ENCODE data around the gene HERC5.

HERC5 gene

GRCh38 chr4:88524171-88524570 lies 67.3 kb downstream of the HERC5 start:
- DNase-seq = no peak

DNA sequence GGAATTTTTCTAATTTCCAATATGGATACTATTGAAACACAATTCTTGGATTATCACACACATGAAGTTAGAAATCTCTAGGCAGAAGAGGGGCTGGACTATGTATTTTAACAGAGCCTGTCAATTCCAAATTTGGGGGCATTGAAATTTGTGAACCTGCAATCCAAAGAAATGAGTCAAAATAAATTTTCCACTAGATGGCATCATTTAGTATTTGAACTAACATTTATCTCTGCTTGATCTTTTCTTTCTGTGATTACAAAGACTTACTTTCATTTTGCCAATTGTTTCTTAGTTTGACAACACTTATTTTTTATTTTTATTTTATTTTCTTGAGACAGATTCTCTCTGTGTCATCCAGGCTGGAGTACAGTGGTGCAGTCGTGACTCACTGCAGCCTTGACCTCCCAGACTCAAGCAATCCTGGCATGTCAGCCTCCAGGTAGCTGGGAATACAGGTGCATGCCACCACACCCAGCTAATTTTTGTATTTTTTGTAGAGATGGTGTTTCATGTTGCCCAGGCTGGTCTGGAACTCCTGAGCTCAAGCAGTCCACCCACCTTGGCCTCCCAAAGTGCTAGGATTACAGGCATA lies 69.4 kb downstream of the HERC5 start:
- peak; percentile 46 for DNase-seq

DNA sequence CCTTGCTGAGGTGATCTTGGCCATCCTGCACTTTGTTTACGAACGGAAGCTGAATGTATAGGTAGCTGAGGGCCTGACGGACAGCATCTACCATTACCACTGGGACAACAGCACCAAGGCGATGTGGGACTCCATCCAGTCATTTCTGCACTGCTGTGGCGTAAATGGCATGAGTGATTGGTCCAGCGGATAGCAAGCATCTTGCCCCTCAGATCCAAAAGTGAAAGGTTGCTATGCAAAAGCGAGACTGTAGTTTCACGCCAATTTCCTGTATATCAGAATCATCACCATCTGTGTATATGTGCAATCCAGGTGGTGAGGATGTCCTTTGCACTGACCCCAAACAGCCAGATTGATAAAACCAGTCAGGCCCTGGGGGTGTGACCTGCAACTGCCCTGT lies 70.9 kb downstream of the HERC5 start:
- DNase-seq = peak; percentile 11

GRCh38 chr4:88528861-88529260 lies 71.9 kb downstream of the HERC5 start:
- no peak for DNase-seq

- no peak for DNase-seq
Measured at GRCh38 chr4:88531549-88531948, 74.6 kb downstream of the HERC5 start.

DNA sequence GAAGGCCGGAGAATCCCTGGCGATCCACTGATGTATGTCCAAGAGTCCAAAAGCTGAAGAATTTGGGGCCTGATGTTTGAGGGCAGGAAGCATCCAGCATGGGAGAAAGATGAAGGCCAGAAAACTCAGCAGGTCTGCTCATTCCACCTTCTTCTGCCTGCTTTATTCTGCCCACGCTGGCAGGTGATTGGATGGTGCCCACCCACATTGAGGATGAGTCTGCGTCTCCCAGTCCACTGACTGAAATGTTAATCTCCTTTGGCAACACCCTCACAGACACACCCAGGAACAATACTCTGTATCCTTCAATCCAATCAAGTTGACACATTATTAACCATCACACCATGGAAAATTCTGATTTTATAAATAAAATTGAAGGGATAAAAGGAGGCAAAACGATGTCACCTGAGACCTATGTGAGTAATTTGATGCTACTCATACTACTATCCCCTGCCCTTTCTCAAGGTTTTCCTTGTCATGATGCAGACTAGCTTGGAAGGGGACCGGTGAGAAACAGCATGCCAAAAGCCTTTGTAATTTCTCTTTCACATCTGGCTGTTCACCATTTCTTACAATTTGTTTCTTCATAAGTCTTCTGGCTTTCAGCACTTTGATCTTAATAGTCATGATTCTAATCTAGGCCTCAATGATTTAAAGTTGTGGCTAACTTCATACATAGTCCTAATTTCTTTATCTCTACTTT lies 76.3 kb downstream of the HERC5 start:
- no peak for DNase-seq

DNA sequence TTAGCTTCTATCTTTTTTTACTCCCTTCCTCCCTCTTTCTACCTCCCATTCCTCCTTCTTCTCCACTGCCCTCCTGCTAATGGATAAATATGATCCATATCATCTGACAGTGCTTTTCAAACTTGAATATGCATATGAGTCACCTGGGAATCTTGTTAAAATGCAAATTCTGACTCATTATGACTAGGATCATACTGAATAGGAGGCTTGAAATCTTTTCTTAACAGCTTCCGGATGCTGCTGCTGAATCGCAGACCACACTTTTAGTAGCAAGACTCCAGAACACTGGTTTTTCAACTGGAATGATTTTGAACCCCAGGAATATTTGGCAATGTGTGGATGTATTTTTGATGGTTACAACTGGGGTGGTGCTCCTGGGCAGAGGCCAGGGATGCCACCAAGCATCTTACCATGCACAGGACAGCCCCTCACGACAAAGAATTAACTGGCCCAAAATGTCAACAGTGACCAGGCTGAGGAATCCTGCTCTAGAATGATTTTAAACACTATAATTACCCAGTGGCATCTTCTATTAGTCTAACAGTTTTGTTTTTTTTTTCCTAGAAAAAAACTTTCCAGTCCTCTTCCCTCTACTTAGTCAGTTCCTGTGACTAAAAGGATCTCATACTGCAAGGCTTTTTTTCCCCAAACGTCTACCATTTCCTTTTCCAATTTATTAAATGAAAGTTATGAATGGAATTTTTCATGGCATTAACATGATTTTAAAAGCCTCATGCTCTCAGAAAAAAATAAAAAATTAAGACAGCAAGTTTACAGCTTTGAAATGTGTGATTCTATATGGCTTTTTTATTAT lies 77.2 kb downstream of the HERC5 start:
- DNase-seq = no peak

DNA sequence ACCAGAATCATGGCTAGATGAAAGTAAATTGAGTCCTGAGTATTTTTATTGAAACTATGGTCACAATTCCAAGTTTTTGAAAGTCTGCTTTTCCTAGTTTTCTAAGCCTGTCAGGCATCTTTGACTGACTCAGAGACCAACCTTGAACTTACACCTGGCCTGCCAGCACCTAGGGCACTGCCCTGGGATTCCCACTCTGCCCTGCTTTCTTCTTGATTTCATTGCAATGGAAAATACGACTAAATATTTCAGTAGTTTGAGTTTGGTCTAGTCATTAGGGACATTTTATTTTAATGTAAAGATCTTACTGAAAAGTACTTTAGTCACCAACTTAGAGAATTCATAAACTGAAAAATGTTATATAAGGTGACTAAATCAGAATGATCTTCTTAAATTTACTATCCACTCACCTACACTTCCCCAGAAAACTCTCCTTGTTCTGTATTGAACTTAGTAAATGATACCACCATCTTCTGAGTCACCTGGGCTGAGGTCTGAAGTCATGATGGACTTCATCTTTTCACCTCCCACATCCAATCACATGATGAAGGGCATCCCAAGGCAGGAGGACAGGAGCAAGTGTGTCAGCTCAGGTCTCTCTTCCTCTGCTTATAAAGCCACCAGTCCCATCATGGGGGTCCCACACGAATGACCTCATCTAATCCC lies 78.3 kb downstream of the HERC5 start:
- DNase-seq = no peak

DNA sequence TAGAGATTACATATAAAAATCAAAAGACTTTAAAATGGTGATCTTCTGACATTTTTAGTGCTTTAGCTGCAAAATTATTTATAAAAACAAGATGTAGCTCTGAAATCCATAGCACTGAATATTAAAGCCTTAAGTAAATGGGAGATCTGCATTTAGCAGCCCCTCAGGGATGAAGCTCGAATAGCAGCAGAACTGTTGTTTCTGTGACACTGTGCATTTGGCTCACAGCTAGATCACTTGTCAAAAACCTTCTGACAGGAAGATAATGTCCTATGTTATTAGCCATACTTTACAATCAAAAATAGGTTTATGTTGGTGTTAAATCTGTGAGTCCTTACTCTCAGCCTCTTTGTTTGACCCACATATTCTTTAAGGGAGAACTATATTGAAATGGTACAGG lies 80.8 kb downstream of the HERC5 start:
- no peak for DNase-seq

DNA sequence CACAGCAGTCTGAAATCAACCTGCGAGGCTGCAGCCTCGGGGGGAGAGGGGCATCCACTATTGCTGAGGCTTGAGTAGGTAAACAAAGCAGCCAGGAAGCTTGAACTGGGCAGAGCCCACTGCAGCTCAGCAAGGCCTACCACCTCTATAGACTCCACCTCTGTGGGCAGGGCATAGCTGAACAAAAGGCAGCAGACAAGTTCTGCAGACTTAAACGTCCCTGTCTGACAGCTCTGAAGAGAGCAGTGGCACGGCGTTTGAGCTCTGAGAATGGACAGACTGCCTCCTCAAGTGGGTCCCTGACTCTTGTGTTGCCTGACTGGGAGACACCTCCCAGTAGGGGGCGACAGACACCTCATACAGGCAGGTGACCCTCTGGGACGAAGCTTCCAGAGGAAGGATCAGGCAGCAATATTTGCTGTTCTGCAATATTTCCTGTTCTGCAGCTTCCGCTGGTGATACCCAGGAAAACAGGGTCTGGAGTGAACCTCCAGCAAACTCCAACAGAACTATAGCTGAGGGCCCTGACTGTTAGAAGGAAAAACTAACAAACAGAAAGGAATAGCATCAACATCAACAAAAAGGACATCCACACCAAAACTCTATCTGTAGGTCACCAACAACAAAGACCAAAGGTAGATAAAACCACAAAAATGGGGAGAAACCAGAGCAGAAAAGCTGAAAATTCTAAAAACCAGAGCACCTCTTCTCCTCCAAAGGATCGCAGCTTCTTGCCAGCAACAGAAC lies 82.6 kb downstream of the HERC5 start:
- DNase-seq = peak; percentile 78

DNA sequence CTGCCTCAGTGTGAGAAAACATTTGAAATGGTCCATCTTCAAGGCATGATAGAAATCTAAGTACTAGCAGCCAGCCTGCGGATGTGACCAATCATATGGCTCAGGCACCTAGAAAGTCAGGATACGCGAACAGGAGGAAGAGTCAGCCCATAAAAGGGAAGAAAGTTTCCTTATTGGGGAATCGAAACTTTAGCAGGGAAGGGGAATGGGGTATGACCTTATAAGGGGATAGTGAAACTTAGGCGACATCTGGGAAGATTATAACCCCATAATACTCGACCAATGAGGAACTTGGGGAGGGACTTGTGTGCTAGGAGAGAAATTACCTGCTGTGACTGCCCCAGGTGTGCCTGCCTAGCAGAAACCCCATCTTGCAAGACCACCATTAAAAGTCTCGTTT lies 92.9 kb downstream of the HERC5 start:
- DNase-seq = no peak
